Kasumi-1 (cell line): ENCODE results near the gene BMAL2.

Experiments used
- DNase-seq, 2 experiments: peaks; one replicate each; lab custom pipeline; 2025; lab: John Stamatoyannopoulos, UW

BMAL2 gene

GRCh38 chr12:27332714-27333402 lies at the start of gene BMAL2:
Gene BMAL2, plus strand, starts transcription at chr12:27332836. Its CDS starts 237 bp downstream, at chr12:27333073.
- peak; percentile 13 to 34 for DNase-seq

- DNase-seq = no peak
These were observed 48.6 kb upstream of the BMAL2 start for GRCh38 chr12:27284021-27284420.

GRCh38 chr12:27284751-27285150 lies 47.9 kb upstream of the BMAL2 start:
- no peak for DNase-seq

GRCh38 chr12:27285403-27285802 lies 47.2 kb upstream of the BMAL2 start:
- DNase-seq = no peak

- DNase-seq = no peak
These were observed 43.2 kb upstream of the BMAL2 start for GRCh38 chr12:27289414-27289813.

- DNase-seq = no peak
These were observed 42.0 kb upstream of the BMAL2 start for GRCh38 chr12:27290501-27291168.

GRCh38 chr12:27291862-27292261 lies 40.8 kb upstream of the BMAL2 start:
- DNase-seq = no peak

GRCh38 chr12:27292718-27293117 lies 39.9 kb upstream of the BMAL2 start:
- no peak for DNase-seq

GRCh38 chr12:27293463-27293862 lies 39.2 kb upstream of the BMAL2 start:
- DNase-seq = no peak

- no peak for DNase-seq
These were observed 36.0 kb upstream of the BMAL2 start for GRCh38 chr12:27296674-27297073.

GRCh38 chr12:27297566-27297965 lies 35.1 kb upstream of the BMAL2 start:
- no peak for DNase-seq

GRCh38 chr12:27299102-27299501 lies 33.5 kb upstream of the BMAL2 start:
- no peak for DNase-seq

- DNase-seq = no peak
These were observed 32.4 kb upstream of the BMAL2 start for GRCh38 chr12:27300226-27300625.

GRCh38 chr12:27303139-27304111 lies 29.2 kb upstream of the BMAL2 start:
- DNase-seq = no peak

- no peak for DNase-seq
These were observed 27.8 kb upstream of the BMAL2 start for GRCh38 chr12:27304856-27305255.

- peak; percentile 55 to 83 for DNase-seq
These were observed 26.8 kb upstream of the BMAL2 start for GRCh38 chr12:27305673-27306456.

GRCh38 chr12:27309293-27309994 lies 23.2 kb upstream of the BMAL2 start:
- no peak for DNase-seq

GRCh38 chr12:27309995-27310315 lies 22.7 kb upstream of the BMAL2 start:
- no peak for DNase-seq

- DNase-seq = no peak
These were observed 15.7 kb upstream of the BMAL2 start for GRCh38 chr12:27316947-27317346.

GRCh38 chr12:27319409-27319808 lies 13.2 kb upstream of the BMAL2 start:
- DNase-seq = no peak

GRCh38 chr12:27319848-27320247 lies 12.8 kb upstream of the BMAL2 start:
- no peak for DNase-seq
